GM12878 (cell line): ENCODE results near the gene RSKR. TPM values are rescaled to one million over a fixed set of nuclear protein-coding genes. Genes with fewer than 3 reads are reported as not detected.

Experiments
- ATAC-seq: fragments of 200-7000 bp; cut with Tn5 transposase; 3 replicates; pipeline ENCODE4 v1.9.1; 2020; ENCODE audit warnings: mild to moderate bottlenecking, moderate library complexity
- BruUV-seq: library from RNA; stranded (reverse); fragments of 400-500 nt; replicated peaks from 2 replicates; lab custom pipeline; 2021; lab: Mats Ljungman, UMichigan
- CTCF ChIA-PET: fragments of 300-600 bp; sonication (Branson Sonifier 250); formaldehyde crosslinking; extraction: SDS; loops from one replicate; lab custom pipeline; 2021; ENCODE audit warnings: inconsistent platforms; lab: Yijun Ruan, JAX
- POLR2A ChIA-PET: fragments of 350-600 bp; formaldehyde crosslinking; extraction: SDS; loops from one replicate; lab custom pipeline; 2021; ENCODE audit warnings: inconsistent platforms; lab: Charles Lee
- RAD21 ChIA-PET: fragments of 300-600 bp; sonication (Branson Sonifier 250); formaldehyde crosslinking; loops from one replicate; lab custom pipeline; 2023; ENCODE audit warnings: antibody characterized with exemption; ENCODE audit not compliant: unreplicated experiment; lab: Charles Lee
- SMC1A ChIA-PET: fragments of 300-600 bp; sonication (Branson Sonifier 250); formaldehyde crosslinking; loops from one replicate; lab custom pipeline; 2023; ENCODE audit not compliant: unreplicated experiment, uncharacterized antibody; lab: Charles Lee
- DNase-seq: peaks from one replicate; pipeline ENCODE4 v3.0.0-alpha.2; 2011; ENCODE audit warnings: low read depth, low spot score
- FAIRE-seq: peaks from 3 replicates; lab custom pipeline; 2011; peaks lifted over from hg19 to GRCh38; lab: Jason Lieb, UNC
- H2AFZ ChIP-seq: 2 replicates; pipeline ENCODE4 v1.6.0; 2011; ENCODE audit warnings: low read depth, low read length, control low read depth; ENCODE audit not compliant: control insufficient read depth
- H3K27ac ChIP-seq: 2 replicates; pipeline ENCODE4 v1.5.1; 2011; ENCODE audit warnings: control low read depth; ENCODE audit not compliant: control insufficient read depth, insufficient read depth
- H3K27me3 ChIP-seq, 2 experiments: replicated peaks in 1 of 2; 2 replicates each; pipeline versions ENCODE4 v1.6.0 to v1.6.1; 2011; ENCODE audit warnings: low read length in 1 of 2; ENCODE audit not compliant: control insufficient read depth in 2 of 2, insufficient read depth in 2 of 2
- H3K36me3 ChIP-seq, 2 experiments: 2 replicates each; pipeline ENCODE4 v1.5.1; 2011; ENCODE audit warnings: low read length in 1 of 2; ENCODE audit not compliant: control insufficient read depth in 2 of 2, insufficient read depth in 2 of 2
- H3K4me1 ChIP-seq: 2 replicates; pipeline ENCODE4 v1.6.1; 2011; ENCODE audit warnings: mild to moderate bottlenecking, low read length, moderate library complexity, mixed read lengths; ENCODE audit not compliant: control insufficient read depth, insufficient read depth
- H3K4me2 ChIP-seq: 2 replicates; pipeline ENCODE4 v1.6.0; 2011; ENCODE audit warnings: control low read depth; ENCODE audit not compliant: control insufficient read depth, insufficient read depth
- H3K4me3 ChIP-seq: fragments of 200-600 bp; sonication (generic); 2 replicates; pipeline ENCODE4 v1.5.1; 2016
- H3K79me2 ChIP-seq: 2 replicates; pipeline ENCODE4 v1.6.0; 2011; ENCODE audit warnings: low read length; ENCODE audit not compliant: control insufficient read depth, insufficient read depth
- H3K9ac ChIP-seq: 2 replicates; pipeline ENCODE4 v1.8.0; 2011; ENCODE audit warnings: low read length, control low read depth, mixed read lengths; ENCODE audit not compliant: control insufficient read depth, insufficient read depth
- H3K9me3 ChIP-seq: replicated peaks from 3 replicates; pipeline ENCODE4 v1.5.1; 2011; ENCODE audit warnings: mild to moderate bottlenecking, low read length; ENCODE audit not compliant: control insufficient read depth, insufficient read depth
- H4K20me1 ChIP-seq: 2 replicates; pipeline ENCODE4 v1.6.0; 2011; ENCODE audit not compliant: control insufficient read depth, insufficient read depth
- ASH2L ChIP-seq: fragments of 300-600, 200-600 bp; sonication (generic); IDR thresholded peaks from 2 replicates; pipeline ENCODE4 v1.6.1; 2017; ENCODE audit warnings: low read depth, mild to moderate bottlenecking, borderline replicate concordance
- ATF7 ChIP-seq: fragments of 450-650 bp; IDR thresholded peaks from 2 replicates; pipeline ENCODE4 v1.6.1; 2016; ENCODE audit warnings: low read depth, mild to moderate bottlenecking
- CEBPB ChIP-seq, 2 experiments: fragments of 150-350 bp in 1 of 2; IDR thresholded peaks; 2 replicates each; pipeline ENCODE4 v1.6.1; 2012 to 2014; ENCODE audit warnings: low read depth in 2 of 2, low read length in 2 of 2, borderline replicate concordance in 1 of 2, inconsistent platforms in 1 of 2
- FOXK2 ChIP-seq: fragments of 450-650 bp; IDR thresholded peaks from 2 replicates; pipeline ENCODE4 v1.6.1; 2017; ENCODE audit warnings: mild to moderate bottlenecking, moderate library complexity
- HDGF ChIP-seq: fragments of 450-650 bp; IDR thresholded peaks from 2 replicates; pipeline ENCODE4 v1.6.1; 2016; ENCODE audit warnings: antibody characterized with exemption
- NR2C2 ChIP-seq: IDR thresholded peaks from 2 replicates; pipeline ENCODE4 v1.6.1; 2011; ENCODE audit warnings: borderline replicate concordance, low read depth; ENCODE audit not compliant: control insufficient read depth, insufficient read length
- PAX8 ChIP-seq: fragments of 450-650 bp; IDR thresholded peaks from 2 replicates; pipeline ENCODE4 v1.6.1; 2017; ENCODE audit warnings: mild to moderate bottlenecking, moderate library complexity
- POLR2AphosphoS2 ChIP-seq: IDR thresholded peaks from 2 replicates; pipeline ENCODE4 v1.6.1; 2011; ENCODE audit warnings: low read depth, mild to moderate bottlenecking, low read length, improper control_type of control experiment, moderate library complexity
- RAD51 ChIP-seq: fragments of 450-650 bp; IDR thresholded peaks from 2 replicates; pipeline ENCODE4 v1.6.1; 2016; ENCODE audit warnings: moderate library complexity, mild to moderate bottlenecking, inconsistent platforms
- TAF1 ChIP-seq: IDR thresholded peaks from 2 replicates; pipeline ENCODE4 v1.6.1; 2011; ENCODE audit warnings: mild to moderate bottlenecking, low read depth, low read length, borderline replicate concordance
- ZZZ3 ChIP-seq: IDR thresholded peaks from 2 replicates; pipeline ENCODE4 v1.6.1; 2011; ENCODE audit warnings: low read depth; ENCODE audit not compliant: control insufficient read depth, insufficient read length
- WGBS: methylation state at CpG from one replicate; pipeline ENCODE4 v1.1.6; 2016; ENCODE audit warnings: low lambda C conversion rate; ENCODE audit not compliant: insufficient replicate concordance, insufficient coverage; ENCODE audit errors: missing lambda C conversion rate; 5-methylcytosine and 5-hydroxymethylcytosine counted together
- in situ Hi-C: fragments of 300-500 bp; cut with MboI; formaldehyde crosslinking; loops from 9 replicates; pipeline ENCODE4 v1.14.3; 2018; ENCODE audit warnings: mixed read lengths
- intact Hi-C: fragments of 100-400 bp; cut with micrococcal nuclease; formaldehyde crosslinking; loops from one replicate; pipeline ENCODE4 v1.14.2; 2022; ENCODE audit not compliant: unreplicated experiment
- polyA plus RNA-seq, 11 experiments: library from polyadenylated mRNA; depleted of rRNA in 4 of 11; unstranded in 6 of 11; stranded (reverse) in 5 of 11; fragments of >200 nt; fragmentation: Nextera tagmentation in 4 of 11; fragmentation: Illumina TruSeq in 1 of 11; extraction: Ambion mirVana in 4 of 11; extraction: Trizol in 1 of 11; gene quantifications; 1 replicate in 1 of 11; 2 replicates in 10 of 11; pipeline versions ENCODE4 v1.2.1 to v1.2.3, GENCODE V29; 2011 to 2016; ENCODE audit warnings: inconsistent platforms in 2 of 11, missing spikeins in 2 of 11, low read depth in 1 of 11
- total RNA-seq, 4 experiments: library from RNA; depleted of rRNA in 3 of 4; stranded (reverse); fragments of >200 nt in 3 of 4; fragmentation: Illumina TruSeq in 1 of 4; extraction: Trizol in 1 of 4; gene quantifications; 2 replicates each; pipeline versions ENCODE4 v1.2.1 to v1.2.3, GENCODE V29; 2013 to 2021
- TF ChIP-seq, protein P1 (sequence below): fragments of 450-650 bp; IDR thresholded peaks from 2 replicates; pipeline ENCODE4 v1.6.1; 2016; ENCODE audit warnings: mild to moderate bottlenecking, moderate library complexity, borderline replicate concordance
- TF ChIP-seq, protein P2 (sequence below): fragments of 450-650 bp; IDR thresholded peaks from 2 replicates; pipeline ENCODE4 v1.6.1; 2016; ENCODE audit warnings: mild to moderate bottlenecking

The RSKR gene
- total and polyA plus RNA-seq, 10 of the 15 experiments (the other 5 are each of a cell fraction or from before 2014, with no cell fraction given): 0.52 to 22.4 (median 8.7) TPM

DNA sequence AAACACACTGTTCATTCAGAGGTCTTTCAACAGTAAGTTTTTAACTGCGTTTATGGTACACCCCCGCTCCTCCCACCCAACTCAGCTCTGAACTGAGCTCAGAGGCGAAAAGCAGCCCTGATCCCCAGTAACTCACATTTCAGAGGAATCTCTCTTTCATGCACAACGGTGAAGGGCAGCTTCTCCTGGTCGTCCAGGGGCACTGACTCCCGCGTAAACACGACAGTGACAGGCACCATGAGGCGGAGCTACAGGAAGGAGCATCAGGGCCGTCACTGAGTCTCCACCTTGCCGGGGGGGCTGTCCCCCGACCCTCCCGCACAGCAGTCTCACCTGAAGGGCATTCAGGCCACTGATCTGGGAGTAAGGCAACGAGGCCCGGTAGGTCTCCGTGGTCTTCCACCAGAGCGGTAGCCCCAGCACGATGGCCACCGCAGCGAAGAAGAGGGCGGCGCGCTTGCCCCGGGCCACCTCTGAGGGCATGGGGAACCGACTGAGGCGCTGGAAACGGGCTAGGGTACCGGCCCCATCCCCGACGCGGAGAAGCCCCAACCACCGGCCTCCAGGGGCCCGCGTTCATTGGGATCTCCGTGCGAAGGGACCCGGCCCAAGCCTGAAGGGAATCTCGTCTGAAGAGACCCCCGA, 43.1 kb downstream of the RSKR start:
- no peak for DNase-seq
- ChIA-PET RAD21 (interaction anchor here (0.9 to 7.1 kb wide), 9 partner anchors 19 to 156 kb away, joined by 3 to 102 read pairs (median 6); partner anchors contain the start of genes BLTP2, PROCA1, SPAG5 and UNC119), POLR2A (interaction anchor here (0.7 to 9.9 kb wide), 16 partner anchors 9 to 235 kb away, joined by 3 to 148 read pairs (median 4); partner anchors contain the start of genes BLTP2, IFT20, RPL23A and SPAG5), CTCF (interaction anchor here (1.2 to 6.6 kb wide), 7 partner anchors 22 to 87 kb away, joined by 4 to 83 read pairs (median 7); partner anchors contain the start of gene RSKR), SMC1A (interaction anchor here (0.6 to 8.3 kb wide), 9 partner anchors 10 to 73 kb away, joined by 3 to 89 read pairs (median 5); no protein-coding TSS in a partner anchor)
- 2% methylated on average over 39 of the region's 39 CpGs for WGBS
- peak overlapping the region; percentile 90 for H3K4me3 ChIP-seq
- ATAC-seq: peak; percentile 62
- no peaks in the 10 kb centered on the region for H3K27me3 ChIP-seq
- in situ Hi-C loops (loop anchor here (25.0 kb wide), 1 partner anchor 1084 kb away; no protein-coding TSS in a partner anchor), intact Hi-C loops (loop anchor here (5.0 kb wide), 1 partner anchor 51 kb away; no protein-coding TSS in a partner anchor)
- H3K4me1 ChIP-seq: peaks cover 23% of the 10 kb centered on the region
- peak overlapping the region; percentile 79 for H2AFZ ChIP-seq
- peaks cover 70% of the 10 kb centered on the region for H3K79me2 ChIP-seq
- no TSS peak for BruUV-seq
- peak overlapping the region; percentile 81 for H3K4me2 ChIP-seq
- H3K9me3 ChIP-seq: no peaks in the 10 kb centered on the region
- no peaks in the 10 kb centered on the region for H4K20me1 ChIP-seq
- peak overlapping the region; percentile 84 for H3K27ac ChIP-seq
- peaks cover 0 to 16% of the 10 kb centered on the region in 2 experiments; a peak in 1 of 4 replicates for H3K36me3 ChIP-seq
- peak; percentile 81 for FAIRE-seq
- peak overlapping the region; percentile 90 for H3K9ac ChIP-seq
- TF ChIP-seq ASH2L (no peak), ZZZ3 (no peak), POLR2AphosphoS2 (no peak), ATF7 (no peak), RAD51 (no peak), PAX8 (no peak), CEBPB (IDR thresholded peaks at IDR 0.05; ENCODE audit: borderline replicate concordance in 1 of 2, low read depth in 2 of 2, low read length in 2 of 2) (no peak), FOXK2 (no peak), HDGF (no peak), TAF1 (no peak), NR2C2 (no peak)
- TF ChIP-seq, protein P1, sequence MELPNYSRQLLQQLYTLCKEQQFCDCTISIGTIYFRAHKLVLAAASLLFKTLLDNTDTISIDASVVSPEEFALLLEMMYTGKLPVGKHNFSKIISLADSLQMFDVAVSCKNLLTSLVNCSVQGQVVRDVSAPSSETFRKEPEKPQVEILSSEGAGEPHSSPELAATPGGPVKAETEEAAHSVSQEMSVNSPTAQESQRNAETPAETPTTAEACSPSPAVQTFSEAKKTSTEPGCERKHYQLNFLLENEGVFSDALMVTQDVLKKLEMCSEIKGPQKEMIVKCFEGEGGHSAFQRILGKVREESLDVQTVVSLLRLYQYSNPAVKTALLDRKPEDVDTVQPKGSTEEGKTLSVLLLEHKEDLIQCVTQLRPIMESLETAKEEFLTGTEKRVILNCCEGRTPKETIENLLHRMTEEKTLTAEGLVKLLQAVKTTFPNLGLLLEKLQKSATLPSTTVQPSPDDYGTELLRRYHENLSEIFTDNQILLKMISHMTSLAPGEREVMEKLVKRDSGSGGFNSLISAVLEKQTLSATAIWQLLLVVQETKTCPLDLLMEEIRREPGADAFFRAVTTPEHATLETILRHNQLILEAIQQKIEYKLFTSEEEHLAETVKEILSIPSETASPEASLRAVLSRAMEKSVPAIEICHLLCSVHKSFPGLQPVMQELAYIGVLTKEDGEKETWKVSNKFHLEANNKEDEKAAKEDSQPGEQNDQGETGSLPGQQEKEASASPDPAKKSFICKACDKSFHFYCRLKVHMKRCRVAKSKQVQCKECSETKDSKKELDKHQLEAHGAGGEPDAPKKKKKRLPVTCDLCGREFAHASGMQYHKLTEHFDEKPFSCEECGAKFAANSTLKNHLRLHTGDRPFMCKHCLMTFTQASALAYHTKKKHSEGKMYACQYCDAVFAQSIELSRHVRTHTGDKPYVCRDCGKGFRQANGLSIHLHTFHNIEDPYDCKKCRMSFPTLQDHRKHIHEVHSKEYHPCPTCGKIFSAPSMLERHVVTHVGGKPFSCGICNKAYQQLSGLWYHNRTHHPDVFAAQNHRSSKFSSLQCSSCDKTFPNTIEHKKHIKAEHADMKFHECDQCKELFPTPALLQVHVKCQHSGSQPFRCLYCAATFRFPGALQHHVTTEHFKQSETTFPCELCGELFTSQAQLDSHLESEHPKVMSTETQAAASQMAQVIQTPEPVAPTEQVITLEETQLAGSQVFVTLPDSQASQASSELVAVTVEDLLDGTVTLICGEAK: no peak
- TF ChIP-seq, protein P2, sequence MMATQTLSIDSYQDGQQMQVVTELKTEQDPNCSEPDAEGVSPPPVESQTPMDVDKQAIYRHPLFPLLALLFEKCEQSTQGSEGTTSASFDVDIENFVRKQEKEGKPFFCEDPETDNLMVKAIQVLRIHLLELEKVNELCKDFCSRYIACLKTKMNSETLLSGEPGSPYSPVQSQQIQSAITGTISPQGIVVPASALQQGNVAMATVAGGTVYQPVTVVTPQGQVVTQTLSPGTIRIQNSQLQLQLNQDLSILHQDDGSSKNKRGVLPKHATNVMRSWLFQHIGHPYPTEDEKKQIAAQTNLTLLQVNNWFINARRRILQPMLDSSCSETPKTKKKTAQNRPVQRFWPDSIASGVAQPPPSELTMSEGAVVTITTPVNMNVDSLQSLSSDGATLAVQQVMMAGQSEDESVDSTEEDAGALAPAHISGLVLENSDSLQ: peak; percentile 62
